ENCODE measurements around the gene TRIM65. TPM values are rescaled to one million over a fixed set of nuclear protein-coding genes. Genes with fewer than 3 reads are reported as not detected.
A peak's percentile ranks its signal among the peaks of the same experiment; 100 is the strongest.

TRIM65 gene
- total and polyA plus RNA-seq, 10 of the 15 experiments (the other 5 are each of a cell fraction or from before 2014, with no cell fraction given), result 1.4 to 26.0 (median 10.8) TPM

- TF ChIP-seq RELB (IDR thresholded peaks at IDR 0.05; ENCODE audit: low read depth), result no peak
- TF ChIP-seq PAX8 (IDR thresholded peaks at IDR 0.05), result no peak
- peak; percentile 72; the same call in 2 of the 3 replicates for TF ChIP-seq POU2F2 (IDR thresholded peaks at IDR 0.05; ENCODE audit: borderline replicate concordance, low read depth, low read length)
- no peak for TF ChIP-seq IRF4 (IDR thresholded peaks at IDR 0.05; ENCODE audit: low read depth, low read length)
- TF ChIP-seq E2F4 (IDR thresholded peaks at IDR 0.05; ENCODE audit: low read depth, low read length), result peak; percentile 75
- TF ChIP-seq ZBTB4 (CRISPR knock-in tag; IDR thresholded peaks at IDR 0.05), result no peak
- peak; percentile 66; the same call in 1 of the 2 replicates for TF ChIP-seq MAX (IDR thresholded peaks at IDR 0.05; ENCODE audit: low read depth, low read length)
- TF ChIP-seq SIX5 (IDR thresholded peaks at IDR 0.05; ENCODE audit: low read depth, low read length, severe bottlenecking), result peak; percentile 85
- TF ChIP-seq HDGF (IDR thresholded peaks at IDR 0.05), result 0 out of 2 replicates have a peak, but pooled peaks have one; percentile 58
- no peak for TF ChIP-seq USF2 (IDR thresholded peaks at IDR 0.05; ENCODE audit: borderline replicate concordance, low read depth, low read length)
- TF ChIP-seq NKRF (conservative IDR thresholded peaks at IDR 0.05), result peak; percentile 64
- no peak for TF ChIP-seq HSF1 (IDR thresholded peaks at IDR 0.05; ENCODE audit: low read depth, low read length)
- no peak for TF ChIP-seq MYC (IDR thresholded peaks at IDR 0.05; ENCODE audit: insufficient read depth, insufficient read length, insufficient replicate concordance, low read length, severe bottlenecking)
- TF ChIP-seq CBX3 (IDR thresholded peaks at IDR 0.05; ENCODE audit: borderline replicate concordance, low read depth), result no peak
- TF ChIP-seq MTA2 (IDR thresholded peaks at IDR 0.05; ENCODE audit: low read depth), result no peak
- peak; percentile 76; the same call in 1 of the 2 replicates for TF ChIP-seq ZNF207 (IDR thresholded peaks at IDR 0.05; ENCODE audit: borderline replicate concordance)
- no peak for TF ChIP-seq JUND (IDR thresholded peaks at IDR 0.05; ENCODE audit: low read depth, low read length)
Observed at GRCh38 chr17:75940727-75941441, 44.1 kb upstream of the TRIM65 start, which contains the start of gene FBF1 (continued).

Data from GM12878 (cell line).